NCI-H1436 (cell line): ENCODE results near the gene TUBA4B.
A peak's percentile ranks its signal among the peaks of the same experiment; 100 is the strongest.

Experiments used
- DNase-seq: peaks from one replicate; lab custom pipeline; 2025; lab: John Stamatoyannopoulos, UW

Gene TUBA4B

GRCh38 chr2:219252900-219253752 is at the start of gene TUBA4B:
Gene TUBA4B, plus strand, starts transcription at chr2:219253243. Its CDS starts 165 bp downstream, at chr2:219253408.
- no peak for DNase-seq

GRCh38 chr2:219204425-219205164 is 48.4 kb upstream of the TUBA4B start:
- DNase-seq: no peak

GRCh38 chr2:219205165-219205538 is 47.9 kb upstream of the TUBA4B start:
- no peak for DNase-seq

- no peak for DNase-seq
Measured at GRCh38 chr2:219205981-219206327, 47.1 kb upstream of the TUBA4B start.

- peak; percentile 91 for DNase-seq
Measured at GRCh38 chr2:219206328-219207133, 46.5 kb upstream of the TUBA4B start, which contains the start of gene ZFAND2B. Gene ZFAND2B, plus strand, starts transcription at chr2:219206782. Its CDS starts 206 bp downstream, at chr2:219206988.

GRCh38 chr2:219207134-219207883 is 45.7 kb upstream of the TUBA4B start:
- DNase-seq: no peak

- DNase-seq: no peak
Measured at GRCh38 chr2:219207884-219208740, 44.9 kb upstream of the TUBA4B start.

GRCh38 chr2:219209236-219210195 is 43.5 kb upstream of the TUBA4B start:
- no peak for DNase-seq

- no peak for DNase-seq
Measured at GRCh38 chr2:219210196-219210885, 42.7 kb upstream of the TUBA4B start.

- DNase-seq: no peak
Measured at GRCh38 chr2:219210886-219211362, 42.1 kb upstream of the TUBA4B start.

- no peak for DNase-seq
Measured at GRCh38 chr2:219213026-219213415, 40.0 kb upstream of the TUBA4B start.

- no peak for DNase-seq
Measured at GRCh38 chr2:219213486-219214071, 39.5 kb upstream of the TUBA4B start.

GRCh38 chr2:219214141-219214540 is 38.9 kb upstream of the TUBA4B start:
- no peak for DNase-seq

- no peak for DNase-seq
Measured at GRCh38 chr2:219214786-219215185, 38.3 kb upstream of the TUBA4B start.

GRCh38 chr2:219215871-219216534 is 37.0 kb upstream of the TUBA4B start:
- no peak for DNase-seq

GRCh38 chr2:219216535-219216915 is 36.5 kb upstream of the TUBA4B start:
- DNase-seq: no peak

- peak; percentile 35 for DNase-seq
Measured at GRCh38 chr2:219218217-219218731, 34.8 kb upstream of the TUBA4B start.
